HL-60/S4 (cell line): ENCODE data around the gene RAB3B.

Experiments
- in situ Hi-C: fragments of 300-500 bp; cut with MboI; formaldehyde crosslinking; loops from 2 replicates; pipeline ENCODE4 v1.14.3; 2022; ENCODE audit warnings: low sequenced_read_pairs

RAB3B gene

DNA sequence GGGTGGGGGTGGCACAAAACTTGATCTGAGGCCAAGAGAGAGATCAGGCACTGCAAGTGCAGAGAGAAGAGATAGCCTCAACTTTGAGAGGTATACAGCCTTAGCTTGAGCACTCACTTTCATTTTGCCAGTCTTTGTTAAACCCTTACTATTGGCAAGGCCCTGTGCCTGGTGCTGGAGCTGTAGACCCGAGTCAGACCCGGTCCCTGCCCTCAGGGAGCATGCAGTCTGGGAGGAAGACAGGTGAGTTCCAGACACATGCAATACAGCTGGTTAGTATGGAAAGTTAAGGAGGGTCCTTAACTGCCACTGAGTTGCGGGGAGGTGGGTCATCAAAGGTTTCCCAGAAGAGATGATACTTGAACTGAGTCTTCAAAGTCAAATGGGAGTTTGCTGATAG is 31.7 kb downstream of the RAB3B start:
- in situ Hi-C loops, result no loop called here

DNA sequence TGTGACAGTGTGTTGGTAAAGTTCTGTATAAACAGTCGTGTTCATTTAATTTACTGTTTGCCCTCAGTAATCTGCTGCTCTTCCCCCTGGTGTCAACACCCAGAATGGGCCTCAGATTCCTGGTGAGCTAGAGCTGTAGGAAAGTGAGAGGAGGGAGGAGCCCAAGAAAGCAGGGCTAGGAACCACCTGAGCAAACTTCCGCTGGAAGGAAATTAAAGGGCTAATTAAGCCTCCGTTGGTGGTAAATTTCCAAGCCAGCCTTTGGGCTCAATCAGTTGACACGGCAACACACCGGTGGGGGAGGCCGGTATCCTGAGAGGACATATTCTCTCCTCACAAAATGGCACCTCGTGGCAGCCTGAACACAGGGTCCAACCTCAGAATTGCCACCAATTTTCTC is 32.9 kb downstream of the RAB3B start:
- in situ Hi-C loops, result no loop called here

DNA sequence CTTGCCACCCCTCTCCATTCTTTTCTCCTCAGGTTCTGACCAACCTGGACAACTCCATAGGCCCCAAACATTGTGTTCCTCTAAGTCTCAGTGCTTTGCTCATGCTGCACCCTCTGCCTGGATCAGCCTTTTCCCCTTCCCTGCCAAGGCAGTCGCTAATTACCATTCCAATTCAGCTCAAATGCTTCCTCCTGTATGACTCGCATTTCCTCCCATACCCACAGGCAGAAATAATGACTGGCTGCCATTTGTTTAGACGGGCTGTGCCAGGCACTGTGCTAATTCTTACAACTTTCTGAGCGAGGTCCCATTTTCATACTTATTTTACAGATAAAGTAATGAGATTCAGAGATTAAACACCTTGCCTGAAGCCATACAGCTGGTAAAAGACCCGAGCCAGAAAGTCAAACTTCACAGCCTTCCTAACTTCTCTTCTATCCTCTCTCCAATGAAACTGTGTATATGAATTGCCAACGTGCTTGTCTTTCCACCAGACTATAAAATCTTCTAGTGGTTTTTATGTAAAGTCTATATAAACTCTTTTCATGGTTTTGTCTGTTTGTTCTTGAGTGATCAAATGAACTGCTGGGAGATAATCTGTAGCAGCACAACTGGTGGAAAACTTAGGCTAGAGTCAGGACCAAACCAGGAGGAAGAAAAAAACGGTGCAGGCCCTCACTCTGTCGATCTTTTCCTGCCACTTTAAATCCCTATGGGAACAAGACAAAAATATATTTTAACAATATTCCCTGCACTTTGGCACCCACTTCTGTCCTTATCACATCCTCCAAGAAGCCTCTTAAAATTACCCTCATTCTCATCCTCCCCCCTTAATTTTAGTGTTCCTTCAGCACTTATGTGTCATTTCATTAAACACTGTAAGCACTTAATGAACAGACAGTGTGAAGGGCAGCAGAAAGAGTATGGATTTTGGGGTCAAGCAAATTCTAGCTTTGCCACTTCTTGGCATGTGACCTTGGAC is 33.7 kb downstream of the RAB3B start:
- in situ Hi-C loops, result no loop called here

- in situ Hi-C loops, result no loop called here
Measured at GRCh38 chr1:51955797-51956527, 34.5 kb downstream of the RAB3B start.

GRCh38 chr1:51954783-51955182 is 35.7 kb downstream of the RAB3B start:
- in situ Hi-C loops, result no loop called here

GRCh38 chr1:51953079-51953478 is 37.4 kb downstream of the RAB3B start:
- in situ Hi-C loops, result no loop called here

DNA sequence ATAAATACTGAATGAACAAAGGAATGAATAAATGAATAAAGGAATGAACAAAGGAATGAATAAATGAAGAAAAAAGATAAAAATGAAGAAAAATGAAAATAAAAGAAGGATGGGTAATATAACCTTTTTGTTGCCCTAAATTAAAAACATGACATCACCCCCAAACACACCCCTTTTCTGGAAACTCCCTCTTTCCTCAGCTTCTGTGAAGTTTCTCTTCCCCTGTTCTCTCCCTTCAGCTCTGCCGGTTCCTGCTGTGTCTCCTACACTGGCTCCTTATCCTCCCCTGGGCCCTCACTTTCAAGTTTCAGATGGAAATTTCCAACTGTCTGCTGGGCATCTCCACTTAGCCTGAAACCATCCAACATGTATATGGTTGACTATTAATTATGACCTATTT is 37.9 kb downstream of the RAB3B start:
- in situ Hi-C loops, result no loop called here

DNA sequence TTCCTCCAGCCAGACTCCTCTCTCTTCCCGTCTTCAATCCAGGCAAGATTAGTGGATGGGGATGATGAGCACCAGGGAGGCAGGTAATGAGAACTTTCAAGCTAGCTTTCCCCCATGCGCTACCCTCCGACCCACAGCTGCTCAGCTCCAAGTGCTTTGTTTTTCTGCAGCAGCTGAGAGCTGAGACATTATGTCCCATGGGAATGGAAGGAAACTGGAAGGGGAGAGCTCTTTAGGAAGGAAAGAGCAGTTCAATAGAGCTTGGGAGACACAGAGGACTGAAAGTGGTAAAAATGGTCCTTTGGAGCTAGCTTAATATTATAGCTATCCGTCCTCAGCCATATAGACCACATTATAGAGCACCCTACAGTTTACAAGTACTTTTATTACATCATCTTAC is 39.8 kb downstream of the RAB3B start:
- in situ Hi-C loops, result no loop called here

- in situ Hi-C loops, result no loop called here
Measured at GRCh38 chr1:51949014-51949702, 41.3 kb downstream of the RAB3B start.

DNA sequence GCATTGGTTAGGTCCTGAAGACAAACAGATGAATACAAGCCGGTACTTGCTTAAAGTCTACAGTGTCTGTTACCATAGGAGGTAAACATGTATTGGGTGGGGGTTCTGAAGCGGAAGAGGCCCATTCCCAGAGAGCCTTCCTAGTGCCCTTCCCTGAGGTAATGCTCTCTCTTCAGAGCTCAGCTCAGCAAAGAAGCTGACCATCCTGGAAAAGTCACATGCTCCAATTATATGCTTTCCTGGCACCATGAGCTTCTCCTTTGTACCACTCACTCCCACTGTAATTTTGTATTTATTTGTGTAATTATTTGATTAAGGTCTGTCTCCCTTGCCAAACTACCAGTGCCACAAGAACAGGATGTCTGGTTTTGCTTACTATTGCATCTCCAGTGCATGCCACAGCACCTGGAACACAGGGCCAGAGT is 42.0 kb downstream of the RAB3B start:
- in situ Hi-C loops, result no loop called here

DNA sequence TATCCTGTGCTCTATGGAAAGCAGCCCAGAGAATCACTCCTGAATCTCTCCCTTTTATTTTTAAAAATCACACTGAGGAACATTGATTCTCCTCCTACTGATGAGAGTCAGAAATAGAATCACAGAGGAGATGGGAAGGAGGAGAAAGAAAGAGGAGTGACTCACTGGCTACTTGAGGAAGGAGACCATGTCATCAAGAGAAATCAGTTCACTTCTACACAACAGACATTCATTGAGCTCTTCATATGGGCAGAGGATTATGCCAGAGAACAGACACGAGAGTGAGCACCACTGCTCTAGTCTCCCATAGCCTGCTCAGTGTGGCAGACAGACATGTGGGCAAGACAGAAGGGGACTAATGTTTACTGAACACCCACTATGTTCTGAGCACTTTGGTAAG is 44.2 kb downstream of the RAB3B start:
- in situ Hi-C loops, result no loop called here

GRCh38 chr1:51945591-51945990 is 44.9 kb downstream of the RAB3B start:
- in situ Hi-C loops, result no loop called here

DNA sequence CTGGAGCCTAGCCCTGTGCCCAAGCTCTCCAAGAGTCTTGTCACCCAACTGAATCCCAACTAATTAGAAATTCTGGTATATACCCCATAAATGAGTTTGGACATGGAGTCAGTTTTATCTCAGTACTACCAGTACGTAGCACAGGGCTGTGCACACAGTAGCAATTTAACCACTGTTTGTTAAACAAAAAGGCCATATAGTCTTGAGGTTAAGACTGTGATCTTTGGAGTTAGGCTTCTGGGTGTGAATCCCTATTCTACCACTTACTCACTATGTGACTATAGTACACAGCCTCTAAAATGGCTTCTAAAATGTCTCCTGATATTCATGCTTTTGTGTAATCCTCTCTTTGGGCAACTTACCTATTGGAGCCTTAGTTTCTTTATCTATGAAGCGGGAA is 48.2 kb downstream of the RAB3B start:
- in situ Hi-C loops, result no loop called here

- in situ Hi-C loops, result no loop called here
Measured at GRCh38 chr1:51941528-51941927, 49.0 kb downstream of the RAB3B start.

DNA sequence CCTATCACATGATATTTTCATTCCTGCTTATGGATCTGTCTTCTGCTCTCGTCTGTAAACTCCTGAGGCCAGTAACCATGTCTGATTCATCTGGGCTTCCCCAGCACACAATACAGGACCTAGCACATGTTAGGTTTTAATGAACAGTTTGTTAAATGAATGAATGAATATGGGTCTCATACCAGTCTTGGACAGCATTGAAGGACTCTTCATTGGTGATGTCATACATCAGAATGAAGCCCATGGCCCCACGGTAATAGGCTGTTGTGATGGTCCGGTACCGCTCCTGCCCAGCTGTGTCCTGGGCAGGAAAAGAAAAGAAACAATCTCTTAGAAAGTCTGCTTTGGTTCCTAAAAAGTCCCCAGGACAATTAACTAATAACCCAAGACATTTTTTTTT is 53.4 kb downstream of the RAB3B start:
- in situ Hi-C loops, result no loop called here

DNA sequence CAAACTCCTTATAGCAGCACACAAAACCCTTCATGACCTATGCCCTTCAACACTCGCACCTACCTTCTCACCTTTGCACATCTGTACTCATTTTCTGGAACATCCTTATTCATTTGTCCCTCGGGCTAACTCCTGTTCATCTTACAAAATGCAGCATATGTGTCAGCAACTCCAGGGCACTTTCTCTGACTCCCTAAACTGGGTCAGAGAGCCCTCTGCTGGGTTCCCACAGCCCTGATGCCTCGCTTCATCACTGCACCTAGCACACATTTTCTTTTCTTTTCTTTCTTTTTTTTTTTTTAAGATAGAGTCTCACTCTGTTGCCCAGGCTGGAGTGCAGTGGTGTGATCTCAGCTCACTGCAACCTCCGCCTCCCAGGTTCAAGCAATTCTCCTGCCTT is 54.0 kb downstream of the RAB3B start:
- in situ Hi-C loops, result no loop called here

GRCh38 chr1:51933344-51933743 is 57.2 kb downstream of the RAB3B start:
- in situ Hi-C loops, result no loop called here

GRCh38 chr1:51930329-51930728 is 60.2 kb downstream of the RAB3B start:
- in situ Hi-C loops, result no loop called here

- in situ Hi-C loops, result no loop called here
Measured at GRCh38 chr1:51928896-51929295, 61.6 kb downstream of the RAB3B start.

GRCh38 chr1:51927029-51927428 is 63.5 kb downstream of the RAB3B start:
- in situ Hi-C loops, result no loop called here

DNA sequence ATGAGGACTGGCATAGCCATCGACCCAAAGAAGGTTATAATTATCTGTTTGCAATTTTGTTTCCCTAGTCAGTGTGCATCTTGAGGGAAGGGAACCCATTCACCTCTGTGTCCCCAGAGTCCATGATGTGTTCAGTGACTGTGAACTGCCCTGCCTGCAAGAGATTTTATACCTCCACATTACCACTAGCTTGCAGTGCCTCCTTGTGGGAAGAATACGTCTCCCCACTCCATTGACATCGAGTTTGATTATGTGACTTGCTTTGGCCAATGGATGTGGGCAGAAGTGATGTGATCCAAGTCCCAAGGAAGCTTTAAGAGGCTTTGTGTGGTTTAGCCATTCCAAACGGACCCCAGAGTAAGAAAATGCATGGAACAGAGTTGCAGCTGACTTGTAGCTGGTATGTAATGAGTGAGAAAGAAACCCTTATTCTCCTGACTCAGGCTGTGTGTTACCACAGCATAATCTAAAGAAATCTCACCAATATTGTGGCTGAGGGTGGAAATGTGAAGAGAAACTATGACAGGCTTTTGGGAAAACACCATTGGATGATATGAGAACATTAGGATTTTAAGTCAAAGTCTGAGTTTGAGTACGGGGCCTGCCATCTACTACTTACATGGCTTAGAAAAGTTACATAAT is 64.2 kb downstream of the RAB3B start:
- in situ Hi-C loops, result no loop called here
